Tibial nerve (tissue), 4 donors: ENCODE measurements around the gene GPAT3. TPM values are rescaled to one million over a fixed set of nuclear protein-coding genes. Genes with fewer than 3 reads are reported as not detected.

Source experiments
- DNase-seq, 2 donors: peaks; one replicate each; pipeline ENCODE4 v3.0.0-alpha.2; 2019; ENCODE audit warnings: low spot score in 2 of 2
- H3K27ac ChIP-seq, 4 donors: fragments of 200-600 bp; sonication (generic) in 3 of 4; one replicate each; pipeline ENCODE4 v1.5.1; 2017 to 2019; ENCODE audit warnings: mild to moderate bottlenecking in 1 of 4
- H3K27me3 ChIP-seq, 2 donors: fragments of 200-600 bp; sonication (generic) in 1 of 2; one replicate each; pipeline versions ENCODE4 v1.5.1 to v1.6.0; 2017 to 2019
- H3K36me3 ChIP-seq, 3 donors: fragments of 200-600 bp; sonication (generic); one replicate each; pipeline ENCODE4 v1.5.1; 2018 to 2019
- H3K4me1 ChIP-seq, 4 donors: fragments of 200-600 bp; sonication (generic) in 3 of 4; one replicate each; pipeline ENCODE4 v1.5.1; 2017 to 2019
- H3K4me3 ChIP-seq, 4 donors: fragments of 200-600 bp; sonication (generic) in 3 of 4; one replicate each; pipeline ENCODE4 v1.5.1; 2017 to 2019; ENCODE audit warnings: mild to moderate bottlenecking in 1 of 4, moderate library complexity in 1 of 4
- H3K9me3 ChIP-seq, 4 donors: fragments of 200-600 bp; sonication (generic) in 3 of 4; one replicate each; pipeline ENCODE4 v1.5.1; 2017 to 2019
- CTCF ChIP-seq, 5 experiments: fragments of 200-600 bp in 3 of 5; fragments of 450-650 bp in 2 of 5; sonication (generic) in 3 of 5; IDR thresholded peaks; one replicate each; pipeline ENCODE4 v1.5.1; 2016 to 2019; ENCODE audit warnings: antibody characterized with exemption in 5 of 5, mild to moderate bottlenecking in 3 of 5, moderate library complexity in 2 of 5
- EP300 ChIP-seq, 2 donors: sonication (generic); formaldehyde crosslinking; IDR thresholded peaks; one replicate each; pipeline ENCODE4 v1.6.1; 2017; ENCODE audit warnings: antibody characterized with exemption in 2 of 2, mild to moderate bottlenecking in 1 of 2
- POLR2A ChIP-seq, 2 donors: fragments of 450-650 bp; IDR thresholded peaks; one replicate each; pipeline ENCODE4 v1.6.1; 2017; ENCODE audit warnings: antibody characterized with exemption in 2 of 2, mild to moderate bottlenecking in 2 of 2, moderate library complexity in 2 of 2
- WGBS, 2 donors: methylation state at CpG; one replicate each; pipeline ENCODE4 v1.1.5; 2018; 5-methylcytosine and 5-hydroxymethylcytosine counted together
- total RNA-seq, 4 donors: library from RNA; depleted of rRNA; stranded (reverse); fragments of >200 nt; gene quantifications; one replicate each; pipeline ENCODE4 v1.1.0, GENCODE V29; 2016

GPAT3 gene
- total RNA-seq, 4 donors from 2014 or later = 0.90 to 8.1 (median 6.7) TPM

- WGBS, 2 donors = 62 to 89% methylated on average over 3 to 4 of the region's 4 CpGs
- Histone ChIP-seq H3K4me1 (no peaks in the 10 kb centered on the region), H3K27me3 (no peaks in the 10 kb centered on the region), H3K9me3 (no peaks in the 10 kb centered on the region), H3K36me3 (no peaks in the 10 kb centered on the region), H3K27ac (no peak overlapping the region), H3K4me3 (no peak overlapping the region)
- no peak for DNase-seq
- TF ChIP-seq POLR2A (IDR thresholded peaks at IDR 0.05) = no peak
- no peak for TF ChIP-seq EP300 (IDR thresholded peaks at IDR 0.05)
- no peak for TF ChIP-seq CTCF (IDR thresholded peaks at IDR 0.05)
These were observed 25.5 kb upstream of the GPAT3 start for GRCh38 chr4:83510442-83510841.

GRCh38 chr4:83516042-83516772 is 19.7 kb upstream of the GPAT3 start:
- H3K27me3 ChIP-seq = no peaks in the 10 kb centered on the region
- H3K4me3 ChIP-seq = no peak overlapping the region
- H3K9me3 ChIP-seq = no peaks in the 10 kb centered on the region
- TF ChIP-seq EP300 (IDR thresholded peaks at IDR 0.05) (no peak), CTCF (IDR thresholded peaks at IDR 0.05) (no peak), POLR2A (IDR thresholded peaks at IDR 0.05) (no peak)
- H3K36me3 ChIP-seq = no peaks in the 10 kb centered on the region
- no peak overlapping the region for H3K27ac ChIP-seq
- H3K4me1 ChIP-seq = no peaks in the 10 kb centered on the region
- WGBS, 2 donors = 39 to 41% methylated on average over 3 of the region's 3 CpGs
- no peak for DNase-seq

GRCh38 chr4:83522239-83522638 is 13.7 kb upstream of the GPAT3 start:
- TF ChIP-seq CTCF (IDR thresholded peaks at IDR 0.05) (no peak), EP300 (IDR thresholded peaks at IDR 0.05) (no peak), POLR2A (IDR thresholded peaks at IDR 0.05) (no peak)

GRCh38 chr4:83527671-83528070 is 8.2 kb upstream of the GPAT3 start:
- Histone ChIP-seq H3K9me3 (peaks cover 0 to 15% (median 0%) of the 10 kb centered on the region in 4 donors), H3K27ac (no peak overlapping the region), H3K36me3 (no peaks in the 10 kb centered on the region), H3K4me3 (no peak overlapping the region), H3K27me3 (peaks cover 0 to 9% of the 10 kb centered on the region in 2 donors), H3K4me1 (no peaks in the 10 kb centered on the region)
- DNase-seq = no peak
- WGBS, 2 donors = 88 to 91% methylated on average over 2 of the region's 2 CpGs
- TF ChIP-seq POLR2A (IDR thresholded peaks at IDR 0.05) (no peak), EP300 (IDR thresholded peaks at IDR 0.05) (no peak), CTCF (IDR thresholded peaks at IDR 0.05) (no peak)

More at GRCh38 chr4:83522239-83522638, 13.7 kb upstream of the GPAT3 start:
- no peak overlapping the region for H3K27ac ChIP-seq
- H3K27me3 ChIP-seq = no peaks in the 10 kb centered on the region
- H3K4me3 ChIP-seq = no peak overlapping the region
- no peaks in the 10 kb centered on the region for H3K4me1 ChIP-seq
- H3K9me3 ChIP-seq = peaks cover 0 to 4% (median 0%) of the 10 kb centered on the region in 4 donors
- whole genome bisulfite sequencing, 2 donors = 60 to 64% methylated on average over 3 of the region's 3 CpGs
- H3K36me3 ChIP-seq = no peaks in the 10 kb centered on the region
- DNase-seq = no peak
